K562 (cell line): ENCODE measurements around the gene SLC16A6. TPM values are rescaled to one million over a fixed set of nuclear protein-coding genes. Genes with fewer than 3 reads are reported as not detected.

Experiments used
- BCOR ChIP-seq: fragments of 450-650 bp; IDR thresholded peaks from 2 replicates; pipeline ENCODE4 v1.6.1; 2016
- CBX1 ChIP-seq: sonication (generic); IDR thresholded peaks from 2 replicates; pipeline ENCODE4 v1.6.1; 2016; ENCODE audit warnings: antibody characterized with exemption, low read depth, mild to moderate bottlenecking
- CCNT2 ChIP-seq: IDR thresholded peaks from 2 replicates; pipeline ENCODE4 v1.6.1; 2011; ENCODE audit warnings: borderline replicate concordance, low read depth, mild to moderate bottlenecking, moderate library complexity, mixed read lengths, low read length; ENCODE audit not compliant: insufficient read length; ENCODE audit errors: extremely low read depth
- CREM ChIP-seq: IDR thresholded peaks from 2 replicates; pipeline ENCODE4 v1.6.1; 2014; ENCODE audit warnings: antibody characterized with exemption, low read depth
- DPF2 ChIP-seq: fragments of 450-650 bp; IDR thresholded peaks from 2 replicates; pipeline ENCODE4 v1.6.1; 2016
- EGR1 ChIP-seq: fragments of 450-650 bp; conservative IDR thresholded peaks from 2 replicates; pipeline ENCODE4 v1.6.1; 2017; ENCODE audit warnings: mild to moderate bottlenecking
- EZH2 ChIP-seq: IDR thresholded peaks from 2 replicates; pipeline ENCODE4 v1.6.1; 2012; ENCODE audit warnings: low read depth, mild to moderate bottlenecking, inconsistent platforms, low read length, borderline replicate concordance
- HDAC6 ChIP-seq: IDR thresholded peaks from 2 replicates; pipeline ENCODE4 v1.6.1; 2012; ENCODE audit warnings: low read depth, mild to moderate bottlenecking, control low read depth, inconsistent platforms, low read length, moderate library complexity
- HNRNPLL ChIP-seq: fragments of 200-400 bp; formaldehyde crosslinking; IDR thresholded peaks from 2 replicates; pipeline ENCODE4 v1.6.1; 2017; ENCODE audit warnings: low read length, low read depth, mild to moderate bottlenecking; ENCODE audit not compliant: poor library complexity, severe bottlenecking
- LARP7 ChIP-seq: fragments of 450-650 bp; IDR thresholded peaks from 2 replicates; pipeline ENCODE4 v1.6.1; 2016
- MYC ChIP-seq, 2 experiments: fragments of 250-450 bp in 1 of 2; sonication (Bioruptor Pico) in 1 of 2; IDR thresholded peaks; 2 replicates each; pipeline versions ENCODE4 v1.5.1 to v1.6.1; 2012 to 2021; ENCODE audit warnings: low read depth in 2 of 2, borderline replicate concordance in 1 of 2, improper control_type of control experiment in 1 of 2, low read length in 1 of 2, mild to moderate bottlenecking in 1 of 2, moderate library complexity in 1 of 2
- NONO ChIP-seq, 2 experiments: fragments of 200-400 bp in 1 of 2; fragments of 450-650 bp in 1 of 2; formaldehyde crosslinking in 1 of 2; IDR thresholded peaks; 2 replicates each; pipeline ENCODE4 v1.6.1; 2017; ENCODE audit warnings: low read depth in 2 of 2, mild to moderate bottlenecking in 2 of 2, moderate library complexity in 2 of 2, low read length in 1 of 2
- RHOXF2B ChIP-seq: fragments of 250-450 bp; sonication (Bioruptor Pico); conservative IDR thresholded peaks from 2 replicates; pipeline ENCODE4 v1.5.1; 2021
- SRSF3 ChIP-seq: fragments of 200-400 bp; formaldehyde crosslinking; IDR thresholded peaks from 2 replicates; pipeline ENCODE4 v1.6.1; 2016; ENCODE audit warnings: mild to moderate bottlenecking, low read length, moderate library complexity; ENCODE audit not compliant: insufficient read depth
- THRB ChIP-seq: fragments of 450-650 bp; formaldehyde crosslinking; conservative IDR thresholded peaks from 2 replicates; pipeline ENCODE4 v1.4.0; 2022; ENCODE audit warnings: mild to moderate bottlenecking, missing genetic modification characterization
- ZNF140 ChIP-seq: fragments of 250-450 bp; sonication (Bioruptor Pico); IDR thresholded peaks from 2 replicates; pipeline ENCODE4 v1.8.0; 2021; ENCODE audit warnings: moderate library complexity, mild to moderate bottlenecking, inconsistent platforms
- ZNF589 ChIP-seq: fragments of 200-800 bp; sonication (Bioruptor generic); IDR thresholded peaks from 2 replicates; pipeline ENCODE4 v1.6.1; 2016; ENCODE audit warnings: low read depth, missing genetic modification characterization, missing compliant biosample characterization
- polyA plus RNA-seq, 8 experiments: library from polyadenylated mRNA; depleted of rRNA in 4 of 8; stranded (reverse) in 5 of 8; unstranded in 3 of 8; fragments of >200 nt; fragmentation: Nextera tagmentation in 2 of 8; fragmentation: Illumina TruSeq in 1 of 8; extraction: Ambion mirVana in 2 of 8; extraction: Trizol in 1 of 8; gene quantifications; 2 replicates each; pipeline versions ENCODE4 v1.2.1 to v1.2.3, GENCODE V29; 2011 to 2014; ENCODE audit warnings: inconsistent platforms in 1 of 8, missing spikeins in 1 of 8
- total RNA-seq, 7 experiments: library from RNA; depleted of rRNA in 6 of 7; stranded (reverse); fragments of >200 nt in 6 of 7; fragmentation: Illumina TruSeq in 2 of 7; extraction: Trizol in 2 of 7; gene quantifications; 2 replicates each; pipeline versions ENCODE4 v1.2.1 to v1.2.3, GENCODE V29; 2011 to 2021; ENCODE audit warnings: low replicate concordance in 1 of 7
- TF ChIP-seq, protein P1 (sequence below), 2 experiments: IDR thresholded peaks; 2 replicates each; pipeline ENCODE4 v1.6.1; 2012; ENCODE audit warnings: improper control_type of control experiment in 2 of 2, low read depth in 2 of 2, low read length in 2 of 2, borderline replicate concordance in 1 of 2
- TF ChIP-seq, protein P2 (sequence below): fragments of 450-650 bp; IDR thresholded peaks from 2 replicates; pipeline ENCODE4 v1.6.1; 2016
- TF ChIP-seq, protein P3 (sequence below), 3 experiments: fragments of 200-800 bp in 1 of 3; sonication (Bioruptor generic) in 1 of 3; sonication (generic) in 1 of 3; formaldehyde crosslinking in 1 of 3; IDR thresholded peaks; 2 replicates each; pipeline versions ENCODE4 v1.6.1 to v1.8.0; 2016 to 2022; ENCODE audit warnings: mild to moderate bottlenecking in 2 of 3, missing compliant biosample characterization in 2 of 3, missing genetic modification characterization in 2 of 3, missing genetic modification reagents in 1 of 3

Gene SLC16A6
- total and polyA plus RNA-seq, 9 of the 15 experiments (the other 6 are each of a cell fraction or from before 2014, with no cell fraction given): 0.05 to 0.31 (median 0.15) TPM

DNA sequence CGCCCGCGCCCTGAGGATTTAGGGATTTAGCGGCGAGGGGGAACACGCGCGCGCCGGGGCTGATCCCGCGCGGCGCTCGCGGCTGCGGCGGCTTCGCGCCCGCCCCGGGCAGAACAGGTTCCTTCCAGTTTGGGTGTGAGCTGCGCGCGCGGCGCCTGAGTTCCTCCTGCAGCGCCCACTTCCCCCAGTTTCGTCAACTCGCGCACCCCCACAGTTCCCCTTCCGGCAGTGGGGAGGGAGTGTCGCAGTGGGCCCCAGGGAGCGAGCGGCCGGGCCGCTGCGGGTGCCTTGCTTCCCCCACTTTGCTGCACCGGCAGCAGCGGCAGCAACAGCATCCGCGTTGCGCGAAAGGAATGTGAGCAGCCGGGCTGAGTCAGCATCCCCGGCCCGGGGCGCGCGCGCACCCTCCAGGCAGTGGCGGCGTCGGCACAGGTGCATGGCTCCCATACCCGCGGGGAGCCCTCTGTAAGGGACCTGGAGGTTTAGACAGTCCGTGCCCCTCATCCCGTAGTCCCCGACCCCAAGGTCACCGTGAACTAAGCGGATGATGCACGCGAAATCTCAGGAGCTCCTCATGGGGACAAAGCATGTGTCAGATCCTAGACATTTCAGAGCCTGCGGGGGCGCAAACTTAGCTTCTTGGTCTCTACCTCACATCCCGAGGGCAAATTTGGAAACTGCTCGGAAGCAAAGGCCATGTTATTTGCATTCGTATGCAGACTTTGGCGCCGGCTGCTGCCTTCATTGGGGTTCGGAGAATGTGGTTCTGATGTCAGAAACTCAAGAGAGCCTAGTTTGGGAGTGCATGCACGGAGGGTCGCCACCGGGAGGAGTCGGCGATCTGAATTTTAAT is 1.1 kb upstream of the SLC16A6 start (continued):
- TF ChIP-seq CBX1: no peak
- no peak; the same call in 1 of the 2 replicates for TF ChIP-seq MYC (IDR thresholded peaks at IDR 0.05; ENCODE audit: low read depth, low read length)
- TF ChIP-seq MYC (CRISPR knock-in tag; IDR thresholded peaks at IDR 0.05; ENCODE audit: borderline replicate concordance, low read depth): no peak
- TF ChIP-seq CREM: no peak; the same call in none of the 2 replicates
- TF ChIP-seq, protein P1, sequence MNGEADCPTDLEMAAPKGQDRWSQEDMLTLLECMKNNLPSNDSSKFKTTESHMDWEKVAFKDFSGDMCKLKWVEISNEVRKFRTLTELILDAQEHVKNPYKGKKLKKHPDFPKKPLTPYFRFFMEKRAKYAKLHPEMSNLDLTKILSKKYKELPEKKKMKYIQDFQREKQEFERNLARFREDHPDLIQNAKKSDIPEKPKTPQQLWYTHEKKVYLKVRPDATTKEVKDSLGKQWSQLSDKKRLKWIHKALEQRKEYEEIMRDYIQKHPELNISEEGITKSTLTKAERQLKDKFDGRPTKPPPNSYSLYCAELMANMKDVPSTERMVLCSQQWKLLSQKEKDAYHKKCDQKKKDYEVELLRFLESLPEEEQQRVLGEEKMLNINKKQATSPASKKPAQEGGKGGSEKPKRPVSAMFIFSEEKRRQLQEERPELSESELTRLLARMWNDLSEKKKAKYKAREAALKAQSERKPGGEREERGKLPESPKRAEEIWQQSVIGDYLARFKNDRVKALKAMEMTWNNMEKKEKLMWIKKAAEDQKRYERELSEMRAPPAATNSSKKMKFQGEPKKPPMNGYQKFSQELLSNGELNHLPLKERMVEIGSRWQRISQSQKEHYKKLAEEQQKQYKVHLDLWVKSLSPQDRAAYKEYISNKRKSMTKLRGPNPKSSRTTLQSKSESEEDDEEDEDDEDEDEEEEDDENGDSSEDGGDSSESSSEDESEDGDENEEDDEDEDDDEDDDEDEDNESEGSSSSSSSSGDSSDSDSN (IDR thresholded peaks at IDR 0.05; ENCODE audit: borderline replicate concordance in 1 of 2, low read depth in 2 of 2, low read length in 2 of 2): 0 out of 4 replicates have a peak, but pooled peaks of 1 of the 2 experiments have one; percentile 66
- TF ChIP-seq LARP7: no peak
- TF ChIP-seq, protein P2, sequence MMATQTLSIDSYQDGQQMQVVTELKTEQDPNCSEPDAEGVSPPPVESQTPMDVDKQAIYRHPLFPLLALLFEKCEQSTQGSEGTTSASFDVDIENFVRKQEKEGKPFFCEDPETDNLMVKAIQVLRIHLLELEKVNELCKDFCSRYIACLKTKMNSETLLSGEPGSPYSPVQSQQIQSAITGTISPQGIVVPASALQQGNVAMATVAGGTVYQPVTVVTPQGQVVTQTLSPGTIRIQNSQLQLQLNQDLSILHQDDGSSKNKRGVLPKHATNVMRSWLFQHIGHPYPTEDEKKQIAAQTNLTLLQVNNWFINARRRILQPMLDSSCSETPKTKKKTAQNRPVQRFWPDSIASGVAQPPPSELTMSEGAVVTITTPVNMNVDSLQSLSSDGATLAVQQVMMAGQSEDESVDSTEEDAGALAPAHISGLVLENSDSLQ: no peak
- TF ChIP-seq BCOR: 0 out of 2 replicates have a peak, but pooled peaks have one; percentile 38
- TF ChIP-seq, protein P3, sequence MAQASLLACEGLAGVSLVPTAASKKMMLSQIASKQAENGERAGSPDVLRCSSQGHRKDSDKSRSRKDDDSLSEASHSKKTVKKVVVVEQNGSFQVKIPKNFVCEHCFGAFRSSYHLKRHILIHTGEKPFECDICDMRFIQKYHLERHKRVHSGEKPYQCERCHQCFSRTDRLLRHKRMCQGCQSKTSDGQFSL (CRISPR knock-in tag; IDR thresholded peaks at IDR 0.05): peak; percentile 42; the same call in 1 of the 2 replicates
- TF ChIP-seq, protein P3 (tag; IDR thresholded peaks at IDR 0.05): peak in 1 of 2 experiments; percentile 80; a peak in 2 of 4 replicates
- no peak for TF ChIP-seq THRB (CRISPR knock-in tag)
- 0 out of 2 replicates have a peak, but pooled peaks have one; percentile 63 for TF ChIP-seq HDAC6
- TF ChIP-seq CCNT2: peak; percentile 27
- peak; percentile 75 for TF ChIP-seq HNRNPLL
- TF ChIP-seq SRSF3: no peak
- TF ChIP-seq EZH2: no peak
- peak; percentile 55 for TF ChIP-seq EGR1
- peak; percentile 58; the same call in 1 of the 2 replicates for TF ChIP-seq ZNF589
- TF ChIP-seq DPF2: peak; percentile 11; the same call in 1 of the 2 replicates
- TF ChIP-seq ZNF140: no peak
- TF ChIP-seq NONO (IDR thresholded peaks at IDR 0.05; ENCODE audit: low read depth in 2 of 2, low read length in 1 of 2): peak; percentile 14 to 31; a peak in 1 of 4 replicates
- no peak for TF ChIP-seq RHOXF2B (CRISPR knock-in tag)
